Panc1 (cell line): ENCODE results near the gene ST8SIA1. TPM values are rescaled to one million over a fixed set of nuclear protein-coding genes. Genes with fewer than 3 reads are reported as not detected.

Source experiments
- ATAC-seq: fragments of 200-7000 bp; cut with Tn5 transposase; 2 replicates; pipeline ENCODE4 v1.9.1; 2020; ENCODE audit warnings: mild to moderate bottlenecking, moderate library complexity
- BruUV-seq: library from RNA; stranded (reverse); fragments of 400-500 nt; replicated peaks from 2 replicates; lab custom pipeline; 2021; lab: Mats Ljungman, UMichigan
- CTCF ChIA-PET: fragments of 300-600 bp; sonication (Branson Sonifier 250); formaldehyde crosslinking; loops from one replicate; lab custom pipeline; 2022; ENCODE audit warnings: antibody characterized with exemption; lab: Charles Lee
- POLR2A ChIA-PET: fragments of 300-600 bp; sonication (Branson Sonifier 250); formaldehyde crosslinking; loops from one replicate; lab custom pipeline; 2022; ENCODE audit warnings: antibody characterized with exemption; lab: Charles Lee
- DNase-seq: peaks from one replicate; pipeline ENCODE4 v3.0.0-alpha.2; 2010; ENCODE audit warnings: low read depth, low spot score
- H3K27ac ChIP-seq: 2 replicates; pipeline ENCODE4 v1.5.1; 2011; ENCODE audit warnings: mild to moderate bottlenecking, low read length, inconsistent platforms
- H3K27me3 ChIP-seq: fragments of 200-500 bp; sonication (Bioruptor generic); 2 replicates; pipeline ENCODE4 v1.6.0; 2014; ENCODE audit warnings: low read length, inconsistent platforms; ENCODE audit not compliant: control insufficient read depth, insufficient read depth
- H3K36me3 ChIP-seq: fragments of 200-500 bp; sonication (Bioruptor generic); 2 replicates; pipeline ENCODE4 v1.5.1; 2014; ENCODE audit warnings: inconsistent platforms, mild to moderate bottlenecking, low read length, moderate library complexity; ENCODE audit not compliant: control insufficient read depth, insufficient read depth
- H3K4me1 ChIP-seq: 2 replicates; pipeline ENCODE4 v1.5.1; 2011; ENCODE audit warnings: inconsistent platforms, mild to moderate bottlenecking, low read length, moderate library complexity; ENCODE audit not compliant: control insufficient read depth, insufficient read depth
- H3K4me3 ChIP-seq, 2 experiments: 2 replicates each; pipeline ENCODE4 v1.5.1; 2011 to 2012; ENCODE audit warnings: low read depth in 2 of 2, low read length in 2 of 2, mild to moderate bottlenecking in 2 of 2, inconsistent platforms in 1 of 2, moderate library complexity in 1 of 2
- H3K9me3 ChIP-seq: fragments of 200-500 bp; sonication (Bioruptor generic); 2 replicates; pipeline ENCODE4 v1.5.1; 2014; ENCODE audit warnings: low read depth, mild to moderate bottlenecking, inconsistent platforms, low read length, moderate library complexity; ENCODE audit not compliant: control insufficient read depth, insufficient read depth
- CTCF ChIP-seq: fragments of 450-650 bp; IDR thresholded peaks from 2 replicates; pipeline ENCODE4 v1.5.1; 2017; ENCODE audit warnings: mild to moderate bottlenecking
- POLR2AphosphoS5 ChIP-seq: IDR thresholded peaks from 2 replicates; pipeline ENCODE4 v1.6.1; 2012; ENCODE audit warnings: mild to moderate bottlenecking, low read depth, low read length, moderate library complexity
- REST ChIP-seq, 2 experiments: IDR thresholded peaks; 2 replicates each; pipeline ENCODE4 v1.6.1; 2011 to 2012; ENCODE audit warnings: low read depth in 2 of 2, control low read depth in 1 of 2, low read length in 1 of 2, mild to moderate bottlenecking in 1 of 2, moderate library complexity in 1 of 2; ENCODE audit not compliant: insufficient read depth in 1 of 2
- SIN3A ChIP-seq: IDR thresholded peaks from 2 replicates; pipeline ENCODE4 v1.6.1; 2012; ENCODE audit warnings: low read depth, mild to moderate bottlenecking, low read length, moderate library complexity, borderline replicate concordance; ENCODE audit not compliant: insufficient read depth
- TCF7L2 ChIP-seq: IDR thresholded peaks from 2 replicates; pipeline ENCODE4 v1.6.1; 2011; ENCODE audit warnings: mild to moderate bottlenecking, low read depth, low read length, inconsistent platforms
- in situ Hi-C: cut with HindIII; loops from 2 replicates; pipeline ENCODE4 v1.10.0; 2016; ENCODE audit warnings: low sequenced_read_pairs, low pct_unique_long_range_greater_than_20kb
- intact Hi-C: fragments of 100-400 bp; cut with micrococcal nuclease; formaldehyde crosslinking; loops from one replicate; pipeline ENCODE4 v1.10.0; 2022; ENCODE audit not compliant: unreplicated experiment
- total RNA-seq: library from RNA; stranded (reverse); gene quantifications from one replicate; pipeline ENCODE4 v1.2.1, GENCODE V29; 2021; ENCODE audit not compliant: unreplicated experiment

ST8SIA1 gene
- total RNA-seq, 1 experiment from 2014 or later, result 0.13 TPM

- CTCF ChIA-PET, result no interaction called here
- in situ Hi-C loops (no loop called here), intact Hi-C loops (no loop called here)
- Histone ChIP-seq H3K36me3 (no peaks in the 10 kb centered on the region), H3K4me1 (no peaks in the 10 kb centered on the region), H3K9me3 (no peaks in the 10 kb centered on the region), H3K4me3 (no peak overlapping the region), H3K27me3 (no peaks in the 10 kb centered on the region; the same call in none of the 2 replicates), H3K27ac (no peak overlapping the region)
- BruUV-seq, result no TSS peak
- ATAC-seq (no peak), DNase-seq (no peak)
- POLR2A ChIA-PET, result no interaction called here
- TF ChIP-seq SIN3A (no peak), REST (IDR thresholded peaks at IDR 0.05; ENCODE audit: insufficient read depth in 1 of 2, low read depth in 2 of 2, low read length in 1 of 2) (no peak), POLR2AphosphoS5 (no peak), CTCF (no peak), TCF7L2 (no peak)
Observed at GRCh38 chr12:22340143-22340542, 5.6 kb upstream of the ST8SIA1 start.

GRCh38 chr12:22339691-22340090 lies 5.2 kb upstream of the ST8SIA1 start:
- intact Hi-C loops, result loop anchor here (10.0 kb wide), 1 partner anchor 255 kb away; no protein-coding TSS in a partner anchor
- H3K36me3 ChIP-seq, result no peaks in the 10 kb centered on the region
- TF ChIP-seq REST (IDR thresholded peaks at IDR 0.05; ENCODE audit: insufficient read depth in 1 of 2, low read depth in 2 of 2, low read length in 1 of 2) (no peak), CTCF (no peak), SIN3A (no peak), POLR2AphosphoS5 (no peak), TCF7L2 (no peak)
- H3K9me3 ChIP-seq, result no peaks in the 10 kb centered on the region
- no peaks in the 10 kb centered on the region; the same call in none of the 2 replicates for H3K27me3 ChIP-seq
- DNase-seq, result no peak
- H3K4me3 ChIP-seq, result no peak overlapping the region
- CTCF ChIA-PET, result no interaction called here
- POLR2A ChIA-PET, result no interaction called here
- in situ Hi-C loops, result no loop called here
- no peak for ATAC-seq
- no peaks in the 10 kb centered on the region for H3K4me1 ChIP-seq
- H3K27ac ChIP-seq, result no peak overlapping the region
- no TSS peak for BruUV-seq
